ENCODE results near the gene GAB1. TPM values are rescaled to one million over a fixed set of nuclear protein-coding genes. Genes with fewer than 3 reads are reported as not detected.

Gene GAB1
- total and polyA plus RNA-seq, 9 donors = 10.7 to 50.3 (median 32.4) TPM

DNA sequence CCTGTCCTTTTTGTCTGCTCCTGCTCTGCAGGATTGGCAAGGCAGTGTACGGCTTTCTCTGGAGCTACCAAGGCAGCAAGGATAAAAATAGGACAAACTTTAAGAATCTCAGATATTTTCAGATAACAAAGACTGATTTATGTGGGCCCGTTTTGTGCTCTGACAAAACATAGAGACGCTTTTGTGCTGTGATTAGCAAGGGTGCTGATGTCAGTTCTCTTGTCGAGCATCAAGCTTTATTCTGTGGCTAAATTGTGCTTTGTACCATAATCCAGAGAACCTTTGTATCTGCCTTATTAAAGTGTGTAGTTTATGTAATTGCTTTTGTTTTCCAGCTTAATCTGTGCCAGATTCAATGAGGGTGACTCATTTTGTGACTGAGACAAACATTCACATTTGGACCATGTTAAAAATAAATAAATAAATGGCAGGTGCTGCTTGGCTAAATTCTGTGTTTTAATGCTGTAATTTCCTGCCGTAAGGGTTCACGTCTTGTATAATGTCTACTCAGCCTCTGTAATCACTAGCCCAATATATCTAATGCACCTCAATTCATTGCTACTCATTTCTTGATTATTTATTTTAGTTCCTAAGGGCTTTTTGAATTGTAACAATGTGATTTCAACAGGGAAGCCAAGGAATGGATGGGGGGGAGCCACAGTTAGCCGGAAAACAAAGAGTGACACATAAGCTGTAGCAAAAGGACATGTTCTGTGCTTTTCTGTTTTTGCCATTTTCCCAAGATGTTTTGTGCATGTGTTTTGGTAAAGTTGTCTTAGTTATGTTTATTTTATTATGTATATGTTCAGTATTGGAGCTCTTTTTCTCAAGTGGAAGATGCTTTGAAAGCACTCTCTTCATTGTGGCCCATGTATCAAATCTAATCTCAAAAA is 75.1 kb downstream of the GAB1 start:
- Histone ChIP-seq H3K9me3 (no peaks in the 10 kb centered on the region), H3K27ac (no peak overlapping the region), H3K4me3 (no peak overlapping the region), H3K27me3 (no peaks in the 10 kb centered on the region), H3K4me1 (ENCODE audit: insufficient read depth) (peaks cover 6% of the 10 kb centered on the region), H3K36me3 (no peaks in the 10 kb centered on the region)
- TF ChIP-seq, protein P1, sequence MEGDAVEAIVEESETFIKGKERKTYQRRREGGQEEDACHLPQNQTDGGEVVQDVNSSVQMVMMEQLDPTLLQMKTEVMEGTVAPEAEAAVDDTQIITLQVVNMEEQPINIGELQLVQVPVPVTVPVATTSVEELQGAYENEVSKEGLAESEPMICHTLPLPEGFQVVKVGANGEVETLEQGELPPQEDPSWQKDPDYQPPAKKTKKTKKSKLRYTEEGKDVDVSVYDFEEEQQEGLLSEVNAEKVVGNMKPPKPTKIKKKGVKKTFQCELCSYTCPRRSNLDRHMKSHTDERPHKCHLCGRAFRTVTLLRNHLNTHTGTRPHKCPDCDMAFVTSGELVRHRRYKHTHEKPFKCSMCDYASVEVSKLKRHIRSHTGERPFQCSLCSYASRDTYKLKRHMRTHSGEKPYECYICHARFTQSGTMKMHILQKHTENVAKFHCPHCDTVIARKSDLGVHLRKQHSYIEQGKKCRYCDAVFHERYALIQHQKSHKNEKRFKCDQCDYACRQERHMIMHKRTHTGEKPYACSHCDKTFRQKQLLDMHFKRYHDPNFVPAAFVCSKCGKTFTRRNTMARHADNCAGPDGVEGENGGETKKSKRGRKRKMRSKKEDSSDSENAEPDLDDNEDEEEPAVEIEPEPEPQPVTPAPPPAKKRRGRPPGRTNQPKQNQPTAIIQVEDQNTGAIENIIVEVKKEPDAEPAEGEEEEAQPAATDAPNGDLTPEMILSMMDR (IDR thresholded peaks at IDR 0.05) = no peak
- intact Hi-C loops (cut with DNase I) = no loop called here
- DNase-seq = no peak
- 56 to 73% (median 66%) methylated on average over 7 of the region's 7 CpGs for WGBS, 3 donors

DNA sequence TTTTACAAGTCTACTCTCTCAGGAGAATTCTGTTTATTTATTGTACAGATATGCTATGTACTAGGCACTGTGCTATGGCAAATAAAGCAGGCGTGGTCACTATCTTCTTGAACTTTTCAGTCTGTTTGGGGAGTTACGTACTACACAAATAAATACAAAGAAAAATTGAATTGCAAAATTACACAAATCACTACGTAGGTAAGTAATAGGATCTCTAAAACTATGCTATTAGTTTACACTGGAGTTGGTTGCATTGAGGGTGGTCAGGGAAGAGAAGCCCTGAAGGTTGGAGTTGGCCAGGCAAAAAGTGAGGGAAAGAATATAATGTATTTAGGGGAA is 75.7 kb downstream of the GAB1 start:
- Histone ChIP-seq H3K4me3 (no peak overlapping the region), H3K4me1 (ENCODE audit: insufficient read depth) (peaks cover 6% of the 10 kb centered on the region), H3K27me3 (no peaks in the 10 kb centered on the region), H3K27ac (no peak overlapping the region), H3K36me3 (no peaks in the 10 kb centered on the region), H3K9me3 (no peaks in the 10 kb centered on the region)
- no peak for DNase-seq
- no peak for TF ChIP-seq EP300 (IDR thresholded peaks at IDR 0.05)
- WGBS, 3 donors = 77 to 94% (median 93%) methylated on average over 3 of the region's 3 CpGs
- intact Hi-C loops (cut with DNase I) = no loop called here

DNA sequence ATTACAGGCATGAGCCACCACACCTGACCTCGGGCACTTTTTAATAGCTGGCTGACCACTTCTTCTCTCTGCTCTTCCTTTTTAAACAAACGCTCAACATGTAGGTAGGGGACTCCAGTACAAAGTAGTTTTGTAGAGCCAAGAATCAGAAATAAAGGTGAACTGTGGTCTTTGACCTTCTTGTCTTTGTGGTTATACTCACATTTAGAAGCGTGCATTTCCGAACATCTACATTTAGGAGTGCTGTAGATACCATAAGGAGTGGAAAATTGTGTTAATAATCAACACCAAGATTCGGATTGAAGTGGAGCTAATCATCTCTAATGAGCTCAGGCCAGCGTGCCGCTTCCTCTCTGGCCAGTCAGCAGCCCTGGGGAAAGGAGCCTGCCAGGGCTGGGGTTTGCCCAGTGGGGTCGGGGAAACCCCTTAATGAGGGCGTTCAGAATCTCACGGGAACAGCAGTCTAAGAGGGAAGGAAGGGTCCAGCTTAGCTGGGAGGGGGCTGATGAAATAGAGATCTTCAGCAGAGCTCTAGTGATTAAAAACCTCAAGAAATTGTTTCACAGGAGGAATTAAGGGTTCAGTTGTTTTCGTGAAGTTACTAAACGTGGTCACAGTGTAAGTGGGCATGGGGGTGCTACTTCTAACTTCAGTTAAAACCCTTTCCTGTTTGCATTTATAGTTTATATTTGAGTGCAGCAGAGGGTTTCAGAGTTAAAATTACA is 81.2 kb downstream of the GAB1 start:
- Histone ChIP-seq H3K27ac (no peak overlapping the region), H3K4me3 (no peak overlapping the region), H3K27me3 (no peaks in the 10 kb centered on the region), H3K9me3 (no peaks in the 10 kb centered on the region), H3K36me3 (no peaks in the 10 kb centered on the region), H3K4me1 (ENCODE audit: insufficient read depth) (no peaks in the 10 kb centered on the region)
- no peak for DNase-seq
- 93 to 97% (median 96%) methylated on average over 12 of the region's 12 CpGs for WGBS, 3 donors
- TF ChIP-seq EP300 (IDR thresholded peaks at IDR 0.05) (no peak), POLR2A (IDR thresholded peaks at IDR 0.05) (no peak)
- TF ChIP-seq, protein P1 (IDR thresholded peaks at IDR 0.05) = no peak
- intact Hi-C loops (cut with DNase I) = no loop called here

DNA sequence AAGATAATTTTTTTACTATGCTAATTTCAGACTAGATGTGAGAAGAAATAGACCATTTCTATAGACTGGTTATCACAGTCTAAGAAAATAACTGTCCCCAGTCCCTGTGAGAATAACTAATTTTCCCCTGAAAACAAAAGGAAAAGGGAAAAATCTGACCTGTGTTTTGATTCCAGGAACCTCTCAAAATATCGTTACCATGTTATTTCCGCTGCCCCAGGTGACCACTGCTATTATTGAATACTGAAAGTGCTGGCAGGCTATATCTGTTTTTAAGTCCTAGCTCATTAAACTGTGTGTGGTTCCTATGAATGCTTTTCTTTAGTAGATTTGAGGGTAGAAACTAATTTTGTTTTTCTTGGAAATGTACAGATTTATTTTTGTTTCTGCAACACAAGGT is 83.6 kb downstream of the GAB1 start:
- Histone ChIP-seq H3K4me1 (ENCODE audit: insufficient read depth) (no peaks in the 10 kb centered on the region), H3K36me3 (no peaks in the 10 kb centered on the region), H3K4me3 (no peak overlapping the region), H3K27ac (no peak overlapping the region), H3K27me3 (no peaks in the 10 kb centered on the region), H3K9me3 (no peaks in the 10 kb centered on the region)
- intact Hi-C loops (cut with DNase I) = no loop called here
- TF ChIP-seq EP300 (IDR thresholded peaks at IDR 0.05) = no peak
- TF ChIP-seq, protein P1 (IDR thresholded peaks at IDR 0.05) = no peak
- TF ChIP-seq POLR2A (IDR thresholded peaks at IDR 0.05) = no peak
- WGBS, 3 donors = 55 to 67% (median 64%) methylated on average over 2 of the region's 2 CpGs
- DNase-seq = no peak

DNA sequence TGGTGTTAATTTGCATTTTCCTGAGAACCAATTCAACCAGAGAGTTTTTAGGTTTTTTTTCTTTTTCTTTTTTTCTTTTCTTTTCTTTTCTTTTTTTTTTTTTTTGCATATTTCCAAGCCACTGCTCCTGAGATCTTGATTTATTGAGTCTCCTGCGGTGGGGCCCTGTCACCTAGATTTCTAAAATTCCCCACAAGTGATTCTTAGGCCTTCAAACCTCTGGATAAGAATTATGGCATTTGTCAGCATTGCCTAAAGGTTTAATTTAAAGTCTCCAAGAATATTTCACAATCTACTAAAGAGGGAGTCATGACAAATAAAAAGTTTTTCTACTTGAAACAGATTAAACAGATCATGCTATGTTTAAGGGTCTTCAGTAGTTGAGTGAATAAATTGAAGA is 84.9 kb downstream of the GAB1 start:
- no peak for TF ChIP-seq POLR2A (IDR thresholded peaks at IDR 0.05)
- TF ChIP-seq EP300 (IDR thresholded peaks at IDR 0.05) = no peak
- TF ChIP-seq, protein P1 (IDR thresholded peaks at IDR 0.05) = no peak
- no peak overlapping the region for H3K27ac ChIP-seq
- H3K4me1 ChIP-seq (ENCODE audit: insufficient read depth) = no peaks in the 10 kb centered on the region
- no peak overlapping the region for H3K4me3 ChIP-seq
- DNase-seq = no peak
- H3K9me3 ChIP-seq = no peaks in the 10 kb centered on the region
- no peaks in the 10 kb centered on the region for H3K27me3 ChIP-seq
- intact Hi-C loops (cut with DNase I) = no loop called here
- 75 to 88% (median 77%) methylated on average over 1 of the region's 1 CpG for WGBS, 3 donors
- H3K36me3 ChIP-seq = no peaks in the 10 kb centered on the region

Data from ovary (tissue), 9 donors.